PC-3 (cell line): ENCODE data around the gene SYCN.

ENCODE experiments used
- CTCF ChIP-seq: fragments of 300-600 bp; sonication (generic); conservative IDR thresholded peaks from 2 replicates; pipeline ENCODE4 v1.5.1; 2017; ENCODE audit warnings: antibody characterized with exemption, low read depth, mild to moderate bottlenecking, low read length
- EZH2 ChIP-seq: fragments of 300-600 bp; sonication (generic); IDR thresholded peaks from one replicate; pipeline ENCODE4 v1.6.1; 2017; ENCODE audit warnings: antibody characterized with exemption, mild to moderate bottlenecking, low read length; ENCODE audit not compliant: unreplicated experiment

GRCh38 chr19:39207293-39207836 is 3.3 kb upstream of the SYCN start:
- TF ChIP-seq CTCF (no peak), EZH2 (no peak)
